Keratinocyte (primary cell): ENCODE results near the gene CXCL5.

Source experiments
- CTCF ChIP-seq, 3 experiments: IDR thresholded peaks in 1 of 3; conservative IDR thresholded peaks in 1 of 3; optimal IDR thresholded peaks in 1 of 3; 2 replicates in 2 of 3; 3 replicates in 1 of 3; pipeline versions ENCODE3 to v1.5.1; 2011; ENCODE audit warnings: low read length in 3 of 3, mild to moderate bottlenecking in 3 of 3, moderate library complexity in 2 of 3, control low read depth in 1 of 3, inconsistent platforms in 1 of 3; ENCODE audit not compliant: insufficient read depth in 2 of 3; ENCODE audit errors: extremely low read depth in 1 of 3
- EZH2 ChIP-seq: IDR thresholded peaks from one replicate; pipeline ENCODE4 v1.6.1; 2012; ENCODE audit warnings: inconsistent platforms, mild to moderate bottlenecking, low read length, moderate library complexity

- TF ChIP-seq CTCF (optimal IDR thresholded peaks at IDR 0.05 in 1 of 3, IDR thresholded peaks at IDR 0.05 in 1 of 3, conservative IDR thresholded peaks at IDR 0.05 in 1 of 3; ENCODE audit: extremely low read depth in 1 of 3, insufficient read depth in 2 of 3, low read length in 3 of 3) (no peak), EZH2 (no peak)
Observed at GRCh38 chr4:73985528-73985852, 13.0 kb downstream of the CXCL5 start.
